NCI-H2107 treated with DMSO at 0.1 percent for 48 hours (cell line): ENCODE measurements around the gene TLN1.
A peak's percentile ranks its signal among the peaks of the same experiment; 100 is the strongest.

ENCODE experiments used
- DNase-seq: peaks from one replicate; lab custom pipeline; 2025; ENCODE audit not compliant: unreplicated experiment; lab: John Stamatoyannopoulos, UW

TLN1 gene

GRCh38 chr9:35753466-35753865, 21.5 kb upstream of the TLN1 start:
- DNase-seq = no peak

- no peak for DNase-seq
Observed at GRCh38 chr9:35750256-35750531, 18.2 kb upstream of the TLN1 start.

GRCh38 chr9:35749515-35750255, 17.7 kb upstream of the TLN1 start:
- no peak for DNase-seq

- peak; percentile 19 for DNase-seq
Observed at GRCh38 chr9:35748858-35749514, 17.0 kb upstream of the TLN1 start, which contains the start of the genes GBA2 and RGP1. Gene GBA2, minus strand, starts transcription at chr9:35749228. Its CDS starts 524 bp downstream, at chr9:35748704. Gene RGP1, plus strand, starts transcription at chr9:35749287. Its CDS starts 469 bp downstream, at chr9:35749756.

- no peak for DNase-seq
Observed at GRCh38 chr9:35748242-35748857, 16.4 kb upstream of the TLN1 start.

- no peak for DNase-seq
Observed at GRCh38 chr9:35746583-35746982, 14.6 kb upstream of the TLN1 start.

GRCh38 chr9:35745569-35745968, 13.6 kb upstream of the TLN1 start:
- DNase-seq = no peak

GRCh38 chr9:35743880-35744518, 12.0 kb upstream of the TLN1 start:
- DNase-seq = no peak

GRCh38 chr9:35743452-35743851, 11.5 kb upstream of the TLN1 start:
- no peak for DNase-seq

- no peak for DNase-seq
Observed at GRCh38 chr9:35741740-35742139, 9.7 kb upstream of the TLN1 start.

GRCh38 chr9:35740243-35740642, 8.2 kb upstream of the TLN1 start:
- DNase-seq = no peak

- no peak for DNase-seq
Observed at GRCh38 chr9:35738924-35739323, 6.9 kb upstream of the TLN1 start.

GRCh38 chr9:35738186-35738585, 6.2 kb upstream of the TLN1 start:
- no peak for DNase-seq

- DNase-seq = no peak
Observed at GRCh38 chr9:35737143-35737542, 5.1 kb upstream of the TLN1 start.

- peak; percentile 59 for DNase-seq
Observed at GRCh38 chr9:35736201-35736633, 4.2 kb upstream of the TLN1 start.

GRCh38 chr9:35734096-35734495, 2.1 kb upstream of the TLN1 start:
- no peak for DNase-seq

- DNase-seq = peak; percentile 54
Observed at GRCh38 chr9:35732800-35733541, 976 bp upstream of the TLN1 start.

- no peak for DNase-seq
Observed at GRCh38 chr9:35731415-35732184, 395 bp downstream of the TLN1 start.

GRCh38 chr9:35730486-35730854, 1.5 kb downstream of the TLN1 start:
- no peak for DNase-seq

- DNase-seq = peak; percentile 43
Observed at GRCh38 chr9:35729700-35730485, 2.1 kb downstream of the TLN1 start.
